Prostate gland (tissue), 2 donors: ENCODE data around the gene PCDH8.

Source experiments
- POLR2A ChIP-seq: fragments of 450-650 bp; IDR thresholded peaks from one replicate; pipeline ENCODE4 v1.6.1; 2016; ENCODE audit warnings: antibody characterized with exemption, mild to moderate bottlenecking
- TF ChIP-seq, protein P1 (sequence below), 4 experiments: fragments of 200-600 bp in 2 of 4; fragments of 450-650 bp in 2 of 4; sonication (generic) in 2 of 4; IDR thresholded peaks; 1 replicate in 3 of 4; 2 replicates in 1 of 4; pipeline ENCODE4 v1.5.1; 2016 to 2019; ENCODE audit warnings: antibody characterized with exemption in 4 of 4, mild to moderate bottlenecking in 2 of 4, moderate library complexity in 2 of 4

DNA sequence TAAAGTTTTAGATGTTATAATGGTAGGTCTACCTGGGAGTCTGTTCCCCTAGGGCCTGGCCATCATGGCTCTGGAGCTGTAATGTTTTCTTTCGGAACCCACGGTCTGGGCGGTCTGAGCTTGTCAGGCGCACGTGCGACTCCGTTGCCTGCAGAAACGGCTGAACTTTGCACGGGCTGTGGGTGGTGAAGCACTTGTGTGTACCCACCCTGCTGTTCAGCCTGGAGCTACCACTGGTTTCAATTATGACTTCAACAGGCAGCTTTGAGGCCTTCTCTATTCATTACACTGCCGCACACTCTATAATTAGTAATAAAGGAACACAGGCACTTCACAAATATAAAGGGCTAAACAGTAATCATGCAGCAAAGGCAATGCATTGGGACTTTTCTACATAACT is 6.0 kb downstream of the PCDH8 start:
- no peak for TF ChIP-seq POLR2A
- TF ChIP-seq, protein P1, sequence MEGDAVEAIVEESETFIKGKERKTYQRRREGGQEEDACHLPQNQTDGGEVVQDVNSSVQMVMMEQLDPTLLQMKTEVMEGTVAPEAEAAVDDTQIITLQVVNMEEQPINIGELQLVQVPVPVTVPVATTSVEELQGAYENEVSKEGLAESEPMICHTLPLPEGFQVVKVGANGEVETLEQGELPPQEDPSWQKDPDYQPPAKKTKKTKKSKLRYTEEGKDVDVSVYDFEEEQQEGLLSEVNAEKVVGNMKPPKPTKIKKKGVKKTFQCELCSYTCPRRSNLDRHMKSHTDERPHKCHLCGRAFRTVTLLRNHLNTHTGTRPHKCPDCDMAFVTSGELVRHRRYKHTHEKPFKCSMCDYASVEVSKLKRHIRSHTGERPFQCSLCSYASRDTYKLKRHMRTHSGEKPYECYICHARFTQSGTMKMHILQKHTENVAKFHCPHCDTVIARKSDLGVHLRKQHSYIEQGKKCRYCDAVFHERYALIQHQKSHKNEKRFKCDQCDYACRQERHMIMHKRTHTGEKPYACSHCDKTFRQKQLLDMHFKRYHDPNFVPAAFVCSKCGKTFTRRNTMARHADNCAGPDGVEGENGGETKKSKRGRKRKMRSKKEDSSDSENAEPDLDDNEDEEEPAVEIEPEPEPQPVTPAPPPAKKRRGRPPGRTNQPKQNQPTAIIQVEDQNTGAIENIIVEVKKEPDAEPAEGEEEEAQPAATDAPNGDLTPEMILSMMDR (IDR thresholded peaks at IDR 0.05) = no peak
